CD14-positive monocyte (primary cell): ENCODE measurements around the gene TMEM107. TPM values are rescaled to one million over a fixed set of nuclear protein-coding genes. Genes with fewer than 3 reads are reported as not detected.
A peak's percentile ranks its signal among the peaks of the same experiment; 100 is the strongest.

Experiments used
- DNase-seq, 3 donors: peaks; one replicate each; pipeline ENCODE4 v3.0.0-alpha.2; 2011 to 2022
- H2AFZ ChIP-seq: 2 replicates; pipeline ENCODE4 v1.6.0; 2012; ENCODE audit warnings: mild to moderate bottlenecking, low read depth, low read length, inconsistent platforms; ENCODE audit not compliant: insufficient read depth, poor library complexity, severe bottlenecking
- H3K27ac ChIP-seq, 2 donors: 1 replicate in 1 of 2; 2 replicates in 1 of 2; pipeline ENCODE4 v1.5.1; 2012 to 2013; ENCODE audit warnings: low read length in 2 of 2, control low read depth in 1 of 2, inconsistent platforms in 1 of 2, low read depth in 1 of 2, mild to moderate bottlenecking in 1 of 2
- H3K27me3 ChIP-seq, 2 donors: one replicate each; pipeline versions ENCODE4 v1.6.0 to v1.6.1; 2011 to 2013; ENCODE audit warnings: low read length in 2 of 2; ENCODE audit not compliant: control insufficient read depth in 2 of 2, insufficient read depth in 2 of 2
- H3K36me3 ChIP-seq, 2 donors: replicated peaks in 1 of 2; 1 replicate in 1 of 2; 2 replicates in 1 of 2; pipeline versions ENCODE4 v1.5.1 to v1.6.1; 2012 to 2013; ENCODE audit warnings: low read length in 2 of 2, control low read depth in 1 of 2, inconsistent platforms in 1 of 2, mild to moderate bottlenecking in 1 of 2; ENCODE audit not compliant: insufficient read depth in 2 of 2, control insufficient read depth in 1 of 2
- H3K4me1 ChIP-seq, 2 donors: 1 replicate in 1 of 2; 2 replicates in 1 of 2; pipeline versions ENCODE4 v1.5.1 to v1.6.1; 2012 to 2013; ENCODE audit warnings: low read length in 2 of 2, control low read depth in 1 of 2, inconsistent platforms in 1 of 2, mild to moderate bottlenecking in 1 of 2, moderate library complexity in 1 of 2; ENCODE audit not compliant: insufficient read depth in 2 of 2, control insufficient read depth in 1 of 2
- H3K4me2 ChIP-seq: replicated peaks from 2 replicates; pipeline ENCODE3; 2012; ENCODE audit warnings: low read length, moderate library complexity, mild to moderate bottlenecking; ENCODE audit not compliant: poor library complexity, severe bottlenecking; ENCODE audit errors: extremely low read depth
- H3K4me3 ChIP-seq, 3 experiments: fragments of 200-600 bp in 1 of 3; sonication (generic) in 1 of 3; replicated peaks in 1 of 3; 1 replicate in 2 of 3; 2 replicates in 1 of 3; pipeline ENCODE4 v1.5.1; 2011 to 2013; ENCODE audit warnings: low read length in 3 of 3, mild to moderate bottlenecking in 3 of 3, control low read depth in 2 of 3, low read depth in 2 of 3, inconsistent platforms in 1 of 3, moderate library complexity in 1 of 3
- H3K79me2 ChIP-seq: 2 replicates; pipeline ENCODE4 v1.6.0; 2012; ENCODE audit warnings: mild to moderate bottlenecking, control low read depth, inconsistent platforms, low read length, moderate library complexity; ENCODE audit not compliant: insufficient read depth
- H3K9ac ChIP-seq: 2 replicates; pipeline ENCODE4 v1.6.0; 2017; ENCODE audit warnings: low read length, mild to moderate bottlenecking; ENCODE audit not compliant: insufficient read depth, poor library complexity, severe bottlenecking
- H3K9me3 ChIP-seq, 2 donors: replicated peaks in 1 of 2; 1 replicate in 1 of 2; 2 replicates in 1 of 2; pipeline versions ENCODE4 v1.5.1 to v1.6.1; 2012 to 2013; ENCODE audit warnings: low read length in 2 of 2, control low read depth in 1 of 2; ENCODE audit not compliant: control insufficient read depth in 1 of 2, insufficient read depth in 1 of 2
- H4K20me1 ChIP-seq: 2 replicates; pipeline ENCODE4 v1.6.0; 2012; ENCODE audit warnings: mild to moderate bottlenecking, low read length, control low read depth, moderate library complexity; ENCODE audit not compliant: insufficient read depth
- H3K27ac Mint-ChIP-seq, 7 donors: one replicate each; pipeline ENCODE4 v1.8.0; 2020; ENCODE audit warnings: mild to moderate bottlenecking in 7 of 7, mixed read lengths in 7 of 7, moderate library complexity in 6 of 7, inconsistent platforms in 2 of 7
- H3K27me3 Mint-ChIP-seq, 3 donors: one replicate each; pipeline ENCODE4 v1.8.0; 2021 to 2022; ENCODE audit warnings: low read depth in 3 of 3, mild to moderate bottlenecking in 3 of 3, mixed read lengths in 3 of 3, moderate library complexity in 3 of 3, inconsistent platforms in 1 of 3
- H3K36me3 Mint-ChIP-seq, 2 donors: one replicate each; pipeline ENCODE4 v1.8.0; 2020; ENCODE audit warnings: mixed read lengths in 2 of 2, inconsistent platforms in 1 of 2, mild to moderate bottlenecking in 1 of 2
- H3K4me1 Mint-ChIP-seq: one replicate; pipeline ENCODE4 v1.8.0; 2020; ENCODE audit warnings: mild to moderate bottlenecking, mixed read lengths
- H3K4me3 Mint-ChIP-seq, 2 donors: one replicate each; pipeline ENCODE4 v1.8.0; 2020; ENCODE audit warnings: mild to moderate bottlenecking in 2 of 2, mixed read lengths in 2 of 2, moderate library complexity in 1 of 2
- H3K9me3 Mint-ChIP-seq, 7 donors: one replicate each; pipeline ENCODE4 v1.8.0; 2020 to 2022; ENCODE audit warnings: mixed read lengths in 7 of 7, mild to moderate bottlenecking in 6 of 7, moderate library complexity in 6 of 7, inconsistent platforms in 2 of 7
- WGBS: methylation state at CpG from one replicate; pipeline ENCODE4 v1.1.5; 2013; ENCODE audit warnings: missing lambda C conversion rate; ENCODE audit not compliant: insufficient coverage; 5-methylcytosine and 5-hydroxymethylcytosine counted together
- intact Hi-C, 2 donors: fragments of 100-400 bp; cut with micrococcal nuclease; formaldehyde crosslinking; loops; one replicate each; pipeline versions ENCODE4 v1.15.0 to v1.15.1; 2023
- polyA plus RNA-seq, 3 donors: library from polyadenylated mRNA; depleted of rRNA in 1 of 3; unstranded in 2 of 3; stranded (reverse) in 1 of 3; fragments of 300-500 nt in 2 of 3; fragments of >200 nt in 1 of 3; fragmentation: Illumina TruSeq in 2 of 3; gene quantifications; 1 replicate in 2 of 3; 2 replicates in 1 of 3; pipeline ENCODE4 v1.2.3, GENCODE V29; 2012 to 2021
- TF ChIP-seq, protein P1 (sequence below): fragments of 200-600 bp; IDR thresholded peaks from one replicate; pipeline ENCODE4 v1.8.0; 2022; ENCODE audit warnings: antibody characterized with exemption, mild to moderate bottlenecking

The TMEM107 gene
- polyA plus RNA-seq, 3 donors = 20.5 to 37.4 (median 31.4) TPM

GRCh38 chr17:8153031-8153451 lies 23.1 kb downstream of the TMEM107 start:
- Histone ChIP-seq H3K9ac (no peak overlapping the region), H3K79me2 (peaks cover 26% of the 10 kb centered on the region)

GRCh38 chr17:8152112-8152775 lies 23.9 kb downstream of the TMEM107 start, which contains the start of gene PER1:
TSS of gene PER1 (minus strand) at chr17:8152404. CDS start at chr17:8150706, 1,698 bp downstream.
- Mint-ChIP-seq H3K27ac (peak within 1 kb of the TSS in 3 of 7 donors; percentile 96 to 99 (median 98)), H3K4me3 (peak within 1 kb of the TSS; percentile 97 to 99), H3K36me3 (peaks cover 43 to 47% of the 10 kb centered on the region in 2 donors), H3K4me1 (peaks cover 28% of the 10 kb centered on the region), H3K27me3 (peaks cover 0 to 12% (median 0%) of the 10 kb centered on the region in 3 donors), H3K9me3 (peaks cover 0 to 4% (median 0%) of the 10 kb centered on the region in 7 donors)
- Histone ChIP-seq H3K36me3 (peaks cover 30 to 35% of the 10 kb centered on the region in 2 donors), H4K20me1 (peaks cover 78% of the 10 kb centered on the region), H3K27ac (peak within 1 kb of the TSS; percentile 97 to 99), H2AFZ (no peak within 1 kb of the TSS), H3K4me1 (peaks cover 52 to 66% of the 10 kb centered on the region in 2 donors), H3K4me2 (peak within 1 kb of the TSS; percentile 97), H3K9me3 (no peaks in the 10 kb centered on the region), H3K4me3 (peak within 1 kb of the TSS; percentile 52 to 100 (median 88)), H3K9ac (peak within 1 kb of the TSS; percentile 78), H3K79me2 (peaks cover 26% of the 10 kb centered on the region), H3K27me3 (no peaks in the 10 kb centered on the region)
- intact Hi-C loops = loop anchor here in 1 of 2 donors (5.0 to 10.0 kb wide), 2 partner anchors 35 to 317 kb away; partner anchors contain the start of gene KDM6B
- TF ChIP-seq, protein P1, sequence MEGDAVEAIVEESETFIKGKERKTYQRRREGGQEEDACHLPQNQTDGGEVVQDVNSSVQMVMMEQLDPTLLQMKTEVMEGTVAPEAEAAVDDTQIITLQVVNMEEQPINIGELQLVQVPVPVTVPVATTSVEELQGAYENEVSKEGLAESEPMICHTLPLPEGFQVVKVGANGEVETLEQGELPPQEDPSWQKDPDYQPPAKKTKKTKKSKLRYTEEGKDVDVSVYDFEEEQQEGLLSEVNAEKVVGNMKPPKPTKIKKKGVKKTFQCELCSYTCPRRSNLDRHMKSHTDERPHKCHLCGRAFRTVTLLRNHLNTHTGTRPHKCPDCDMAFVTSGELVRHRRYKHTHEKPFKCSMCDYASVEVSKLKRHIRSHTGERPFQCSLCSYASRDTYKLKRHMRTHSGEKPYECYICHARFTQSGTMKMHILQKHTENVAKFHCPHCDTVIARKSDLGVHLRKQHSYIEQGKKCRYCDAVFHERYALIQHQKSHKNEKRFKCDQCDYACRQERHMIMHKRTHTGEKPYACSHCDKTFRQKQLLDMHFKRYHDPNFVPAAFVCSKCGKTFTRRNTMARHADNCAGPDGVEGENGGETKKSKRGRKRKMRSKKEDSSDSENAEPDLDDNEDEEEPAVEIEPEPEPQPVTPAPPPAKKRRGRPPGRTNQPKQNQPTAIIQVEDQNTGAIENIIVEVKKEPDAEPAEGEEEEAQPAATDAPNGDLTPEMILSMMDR = no peak
- DNase-seq = peak; percentile 96 to 98 (median 97)
- WGBS = 10% methylated on average over 36 of the region's 42 CpGs

More at GRCh38 chr17:8153031-8153451, 23.1 kb downstream of the TMEM107 start:
- peaks cover 22 to 27% of the 10 kb centered on the region in 2 donors for H3K36me3 ChIP-seq
- no peak overlapping the region for H2AFZ ChIP-seq
- H3K4me2 ChIP-seq = peak overlapping the region; percentile 97
- peak overlapping the region in 1 of 3 experiments; percentile 100 for H3K4me3 ChIP-seq
- peak overlapping the region; percentile 82 to 99 for H3K4me3 Mint-ChIP-seq
- WGBS = 100% methylated on average over 4 of the region's 7 CpGs
- peaks cover 0 to 12% (median 0%) of the 10 kb centered on the region in 3 donors for H3K27me3 Mint-ChIP-seq
- no peaks in the 10 kb centered on the region for H3K9me3 ChIP-seq
- peak overlapping the region; percentile 83 to 99 for H3K27ac ChIP-seq
- H4K20me1 ChIP-seq = peaks cover 70% of the 10 kb centered on the region
- H3K4me1 ChIP-seq = peaks cover 56 to 74% of the 10 kb centered on the region in 2 donors
- H3K4me1 Mint-ChIP-seq = peaks cover 29% of the 10 kb centered on the region
- peaks cover 35 to 41% of the 10 kb centered on the region in 2 donors for H3K36me3 Mint-ChIP-seq
- H3K9me3 Mint-ChIP-seq = peaks cover 0 to 4% (median 0%) of the 10 kb centered on the region in 7 donors
- H3K27me3 ChIP-seq = no peaks in the 10 kb centered on the region
- TF ChIP-seq, protein P1 = no peak
- intact Hi-C loops = loop anchor here in 1 of 2 donors (5.0 to 10.0 kb wide), 2 partner anchors 34 to 318 kb away; partner anchors contain the start of gene KDM6B
- no peak overlapping the region for H3K27ac Mint-ChIP-seq
- DNase-seq = peak in 1 of 3 donors; percentile 8
